HFFc6 (cell line): ENCODE data around the gene GRIK4. TPM values are rescaled to one million over a fixed set of nuclear protein-coding genes. Genes with fewer than 3 reads are reported as not detected.

ENCODE experiments used
- DNase-seq: peaks from one replicate; pipeline ENCODE4 v3.0.0-alpha.2; 2018
- H3K27ac Mint-ChIP-seq: 2 replicates; pipeline ENCODE4 v1.8.0; 2020; ENCODE audit warnings: mild to moderate bottlenecking, mixed read lengths
- H3K27me3 Mint-ChIP-seq: 2 replicates; pipeline ENCODE4 v1.8.0; 2021; ENCODE audit warnings: mild to moderate bottlenecking, moderate library complexity, mixed read lengths; ENCODE audit not compliant: insufficient read depth
- H3K36me3 Mint-ChIP-seq: 2 replicates; pipeline ENCODE4 v1.8.0; 2021; ENCODE audit warnings: low read depth, mixed read lengths
- H3K4me1 Mint-ChIP-seq: 2 replicates; pipeline ENCODE4 v1.8.0; 2020; ENCODE audit warnings: low read depth, mixed read lengths
- H3K4me3 Mint-ChIP-seq: 2 replicates; pipeline ENCODE4 v1.8.0; 2020; ENCODE audit warnings: mild to moderate bottlenecking, moderate library complexity, mixed read lengths
- H3K9me3 Mint-ChIP-seq: 2 replicates; pipeline ENCODE4 v1.8.0; 2020; ENCODE audit warnings: mild to moderate bottlenecking, mixed read lengths
- CTCF ChIP-seq: fragments of 200-600 bp; sonication (generic); IDR thresholded peaks from 2 replicates; pipeline ENCODE4 v1.5.0; 2021; ENCODE audit warnings: antibody characterized with exemption, mild to moderate bottlenecking
- total RNA-seq, 6 experiments: library from RNA; stranded (reverse); fragmentation: NEBNext Ultra II Directional; extraction: Animal tissue kit (Norgen Biotek cat#: 25700); gene quantifications; 2 replicates in 1 of 6; 3 replicates in 5 of 6; pipeline ENCODE4 v1.2.3, GENCODE V29; 2021

Gene GRIK4
- total RNA-seq, 6 experiments from 2014 or later, result not detected

GRCh38 chr11:120611581-120611980 is 100.0 kb downstream of the GRIK4 start:
- H3K27me3 Mint-ChIP-seq, result peaks cover 11% of the 10 kb centered on the region
- TF ChIP-seq CTCF, result no peak
- peaks cover 6% of the 10 kb centered on the region; the same call in 1 of the 2 replicates for H3K4me1 Mint-ChIP-seq
- no peak for DNase-seq
- no peak overlapping the region for H3K4me3 Mint-ChIP-seq
- no peaks in the 10 kb centered on the region; the same call in 1 of the 2 replicates for H3K9me3 Mint-ChIP-seq
- no peaks in the 10 kb centered on the region for H3K36me3 Mint-ChIP-seq
- no peak overlapping the region for H3K27ac Mint-ChIP-seq

- no peak overlapping the region for H3K27ac Mint-ChIP-seq
Observed at GRCh38 chr11:120612513-120613263, 101.1 kb downstream of the GRIK4 start.

GRCh38 chr11:120613264-120614226 is 102.0 kb downstream of the GRIK4 start:
- Mint-ChIP-seq H3K4me1 (peaks cover 6% of the 10 kb centered on the region; the same call in 1 of the 2 replicates), H3K9me3 (peaks cover 12% of the 10 kb centered on the region), H3K27ac (no peak overlapping the region), H3K27me3 (peaks cover 13% of the 10 kb centered on the region), H3K4me3 (no peak overlapping the region), H3K36me3 (peaks cover 11% of the 10 kb centered on the region)
- no peak for DNase-seq
- TF ChIP-seq CTCF, result no peak

More at GRCh38 chr11:120612513-120613263, 101.1 kb downstream of the GRIK4 start:
- peaks cover 3% of the 10 kb centered on the region for H3K36me3 Mint-ChIP-seq
- H3K27me3 Mint-ChIP-seq, result peaks cover 11% of the 10 kb centered on the region
- H3K4me1 Mint-ChIP-seq, result peaks cover 6% of the 10 kb centered on the region; the same call in 1 of the 2 replicates
- DNase-seq, result no peak
- no peak for TF ChIP-seq CTCF
- H3K9me3 Mint-ChIP-seq, result peaks cover 3% of the 10 kb centered on the region
- no peak overlapping the region for H3K4me3 Mint-ChIP-seq

- H3K36me3 Mint-ChIP-seq, result peaks cover 11% of the 10 kb centered on the region
- H3K4me3 Mint-ChIP-seq, result no peak overlapping the region
- no peak for DNase-seq
- no peak for TF ChIP-seq CTCF
- H3K4me1 Mint-ChIP-seq, result no peaks in the 10 kb centered on the region
- peaks cover 12% of the 10 kb centered on the region for H3K27me3 Mint-ChIP-seq
- peaks cover 18% of the 10 kb centered on the region for H3K9me3 Mint-ChIP-seq
- H3K27ac Mint-ChIP-seq, result no peak overlapping the region
Observed at GRCh38 chr11:120615391-120615790, 103.8 kb downstream of the GRIK4 start.

- H3K4me3 Mint-ChIP-seq, result no peak overlapping the region
- H3K4me1 Mint-ChIP-seq, result no peaks in the 10 kb centered on the region
- H3K36me3 Mint-ChIP-seq, result peaks cover 11% of the 10 kb centered on the region
- no peak for DNase-seq
- H3K27me3 Mint-ChIP-seq, result peaks cover 2% of the 10 kb centered on the region
- no peak for TF ChIP-seq CTCF
- no peak overlapping the region for H3K27ac Mint-ChIP-seq
- H3K9me3 Mint-ChIP-seq, result peaks cover 18% of the 10 kb centered on the region
Observed at GRCh38 chr11:120618399-120618798, 106.9 kb downstream of the GRIK4 start.
